Calu3 (cell line): ENCODE measurements around the gene C20orf204. TPM values are rescaled to one million over a fixed set of nuclear protein-coding genes. Genes with fewer than 3 reads are reported as not detected.

Source experiments
- BruUV-seq: library from RNA; stranded (reverse); fragments of 400-500 nt; replicated peaks from 2 replicates; lab custom pipeline; 2021; lab: Mats Ljungman, UMichigan
- CTCF ChIA-PET: fragments of 300-600 bp; sonication (Branson Sonifier 250); formaldehyde crosslinking; loops from one replicate; lab custom pipeline; 2022; ENCODE audit warnings: antibody characterized with exemption; lab: Charles Lee
- DNase-seq: peaks from one replicate; pipeline ENCODE4 v3.0.0; 2022
- H3K27ac Mint-ChIP-seq: one replicate; pipeline ENCODE4 v1.8.0; 2022; ENCODE audit warnings: mixed read lengths; ENCODE audit not compliant: unreplicated experiment
- H3K27me3 Mint-ChIP-seq: one replicate; pipeline ENCODE4 v1.8.0; 2022; ENCODE audit warnings: mixed read lengths; ENCODE audit not compliant: unreplicated experiment
- H3K36me3 Mint-ChIP-seq: one replicate; pipeline ENCODE4 v1.8.0; 2022; ENCODE audit warnings: mild to moderate bottlenecking, moderate library complexity, mixed read lengths; ENCODE audit not compliant: insufficient read depth, unreplicated experiment
- H3K4me1 Mint-ChIP-seq: one replicate; pipeline ENCODE4 v1.8.0; 2022; ENCODE audit warnings: mild to moderate bottlenecking, low read depth, mixed read lengths; ENCODE audit not compliant: unreplicated experiment
- H3K4me3 Mint-ChIP-seq: one replicate; pipeline ENCODE4 v1.8.0; 2022; ENCODE audit warnings: mild to moderate bottlenecking, low read depth, moderate library complexity, mixed read lengths; ENCODE audit not compliant: unreplicated experiment
- H3K9me3 Mint-ChIP-seq: one replicate; pipeline ENCODE4 v1.8.0; 2022; ENCODE audit warnings: low read depth, mixed read lengths; ENCODE audit not compliant: unreplicated experiment
- CTCF ChIP-seq: fragments of 200-600 bp; IDR thresholded peaks from one replicate; pipeline ENCODE4 v1.8.0; 2022; ENCODE audit warnings: antibody characterized with exemption; ENCODE audit not compliant: unreplicated experiment
- intact Hi-C: fragments of 100-400 bp; cut with micrococcal nuclease; formaldehyde crosslinking; loops from one replicate; pipeline ENCODE4 v1.10.0; 2022; ENCODE audit not compliant: unreplicated experiment
- total RNA-seq: library from RNA; stranded (reverse); gene quantifications from 2 replicates; pipeline ENCODE4 v1.2.3, GENCODE V29; 2022

The C20orf204 gene
- total RNA-seq, 1 experiment from 2014 or later: 5.0 TPM

DNA sequence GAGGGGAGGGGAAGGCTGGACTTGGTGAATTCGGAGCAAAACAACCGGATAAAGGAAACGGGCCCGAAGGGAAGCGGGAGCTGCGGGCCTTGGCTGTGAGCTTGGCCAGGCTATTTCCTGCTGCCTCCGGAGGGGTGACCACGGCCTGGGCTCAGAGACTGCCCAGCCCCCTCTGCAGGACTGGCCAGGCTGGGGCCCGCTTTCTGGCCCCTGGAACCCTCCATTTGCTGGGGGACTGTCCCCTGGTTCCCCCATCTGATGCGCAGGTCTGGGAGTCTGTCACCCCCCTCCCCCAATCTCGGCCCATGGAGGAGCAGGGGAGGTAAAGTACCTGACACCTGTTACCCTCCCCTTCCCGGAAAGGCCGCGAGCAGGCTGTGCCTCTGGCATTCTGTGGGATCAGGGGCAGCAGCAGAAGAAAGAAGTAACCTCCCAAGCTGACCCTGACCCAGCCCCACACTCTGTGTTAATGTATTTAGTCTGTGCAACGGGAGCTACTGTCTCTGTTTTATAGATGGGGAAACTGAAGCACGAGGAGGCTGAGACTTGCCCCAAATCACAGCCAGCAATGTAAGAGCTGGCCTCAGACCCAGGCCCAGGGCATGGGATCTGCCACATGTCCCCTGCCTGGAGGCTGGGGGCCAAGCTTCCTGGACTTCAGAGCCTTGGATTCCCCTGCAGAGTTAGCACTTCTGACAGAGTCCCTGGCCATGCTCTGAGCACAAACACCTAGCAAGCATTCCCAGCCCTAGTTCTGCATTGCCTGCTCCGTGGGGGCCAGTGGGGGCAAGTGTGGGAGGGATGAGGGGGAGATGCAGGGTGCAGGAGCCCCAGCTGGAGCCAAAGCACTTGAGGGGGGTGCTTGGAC is 3.5 kb downstream of the C20orf204 start:
- Mint-ChIP-seq H3K27me3 (peaks cover 48% of the 10 kb centered on the region), H3K4me1 (peaks cover 12% of the 10 kb centered on the region), H3K36me3 (peaks cover 49% of the 10 kb centered on the region), H3K9me3 (no peaks in the 10 kb centered on the region), H3K27ac (no peak overlapping the region), H3K4me3 (peak overlapping the region; percentile 77)
- no peak for TF ChIP-seq CTCF
- intact Hi-C loops: loop anchor here (5.0 kb wide), 1 partner anchor 83 kb away; no protein-coding TSS in a partner anchor
- CTCF ChIA-PET: interaction anchor here (0.5 to 2.5 kb wide), 18 partner anchors 11 to 502 kb away, joined by 3 to 33 read pairs (median 7); partner anchors contain the start of genes LKAAEAR1, PRPF6, SAMD10 and TCEA2
- BruUV-seq: no TSS peak
- no peak for DNase-seq

GRCh38 chr20:64040231-64041039 is 4.5 kb downstream of the C20orf204 start:
- Mint-ChIP-seq H3K36me3 (peaks cover 49% of the 10 kb centered on the region), H3K4me1 (peaks cover 21% of the 10 kb centered on the region), H3K27ac (no peak overlapping the region), H3K27me3 (peaks cover 57% of the 10 kb centered on the region), H3K9me3 (no peaks in the 10 kb centered on the region), H3K4me3 (no peak overlapping the region)
- TF ChIP-seq CTCF: no peak
- intact Hi-C loops: no loop called here
- CTCF ChIA-PET: interaction anchor here (0.7 to 2.4 kb wide), 3 partner anchors 14 to 79 kb away, joined by 4 to 33 read pairs (median 6); no protein-coding TSS in a partner anchor
- BruUV-seq: no TSS peak
- DNase-seq: no peak

- CTCF ChIA-PET: no interaction called here
- DNase-seq: no peak
- Mint-ChIP-seq H3K9me3 (no peaks in the 10 kb centered on the region), H3K4me1 (peaks cover 21% of the 10 kb centered on the region), H3K27me3 (peaks cover 65% of the 10 kb centered on the region), H3K4me3 (peak overlapping the region; percentile 22), H3K36me3 (peaks cover 45% of the 10 kb centered on the region), H3K27ac (no peak overlapping the region)
- intact Hi-C loops: no loop called here
- TF ChIP-seq CTCF: no peak
- no TSS peak for BruUV-seq
Observed at GRCh38 chr20:64041040-64041780, 5.2 kb downstream of the C20orf204 start.

GRCh38 chr20:64041781-64042053 is 5.7 kb downstream of the C20orf204 start:
- CTCF ChIA-PET: no interaction called here
- Mint-ChIP-seq H3K4me1 (peaks cover 21% of the 10 kb centered on the region), H3K9me3 (no peaks in the 10 kb centered on the region), H3K4me3 (peak overlapping the region; percentile 22), H3K27ac (no peak overlapping the region), H3K36me3 (peaks cover 42% of the 10 kb centered on the region), H3K27me3 (peaks cover 70% of the 10 kb centered on the region)
- no peak for DNase-seq
- TF ChIP-seq CTCF: no peak
- intact Hi-C loops: no loop called here
- BruUV-seq: no TSS peak
